ENCODE results near the gene FSTL5.

DNA sequence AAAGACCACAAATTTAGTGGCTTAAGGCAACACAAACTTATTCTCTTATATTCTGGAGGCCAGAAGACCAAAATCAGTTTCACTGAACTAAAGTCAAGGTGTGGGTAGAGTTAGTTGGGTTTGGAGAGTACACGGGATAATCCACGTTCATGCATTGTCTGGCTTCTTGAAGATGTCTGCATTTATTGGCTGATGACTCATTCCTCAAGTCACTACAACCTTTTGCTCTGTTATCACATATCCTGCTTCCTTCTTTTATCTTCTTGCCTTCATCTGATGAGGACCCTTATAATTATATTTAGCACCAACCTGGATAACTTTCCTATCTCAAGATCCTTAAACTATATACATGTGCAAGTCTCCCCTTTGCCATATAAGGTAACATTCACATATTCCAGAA lies 590.0 kb downstream of the FSTL5 start:
- no peak for TF ChIP-seq CTCF (conservative IDR thresholded peaks at IDR 0.05; ENCODE audit: low read length)
- no peak for TF ChIP-seq EZH2phosphoT487 (IDR thresholded peaks at IDR 0.05; ENCODE audit: borderline replicate concordance, low read depth, low read length)

All from OCI-LY7 (cell line).